Mucosa of descending colon (tissue), 3 donors: Measurements from ENCODE around the gene SREK1. TPM values are rescaled to one million over a fixed set of nuclear protein-coding genes. Genes with fewer than 3 reads are reported as not detected.

Source experiments
- ATAC-seq: fragments of 200-7000 bp; cut with Tn5 transposase; one replicate; pipeline ENCODE4 v1.9.1; 2020; ENCODE audit warnings: mild to moderate bottlenecking, moderate library complexity
- DNase-seq, 3 donors: peaks; one replicate each; pipeline ENCODE4 v3.0.0-alpha.2; 2020
- H3K36me3 ChIP-seq: fragments of 200-600 bp; one replicate; pipeline ENCODE4 v1.8.0; 2021; ENCODE audit warnings: low read depth, mild to moderate bottlenecking
- H3K4me1 ChIP-seq: fragments of 200-600 bp; one replicate; pipeline ENCODE4 v1.8.0; 2021; ENCODE audit warnings: low read depth, mild to moderate bottlenecking
- H3K4me3 ChIP-seq: fragments of 200-600 bp; one replicate; pipeline ENCODE4 v1.8.0; 2021; ENCODE audit warnings: mild to moderate bottlenecking
- H3K9me3 ChIP-seq: fragments of 200-600 bp; one replicate; pipeline ENCODE4 v1.8.0; 2021; ENCODE audit warnings: mild to moderate bottlenecking
- CTCF ChIP-seq: fragments of 200-600 bp; IDR thresholded peaks from one replicate; pipeline ENCODE4 v1.8.0; 2022; ENCODE audit warnings: antibody characterized with exemption, mild to moderate bottlenecking
- intact Hi-C, 2 donors: fragments of 100-400 bp; cut with DNase I in 1 of 2; cut with micrococcal nuclease in 1 of 2; formaldehyde crosslinking; loops; one replicate each; pipeline versions ENCODE4 v1.11.0 to v1.11.1; 2022; cut with DNase I, micrococcal nuclease
- total RNA-seq, 3 donors: library from RNA; stranded (reverse); fragmentation: NEBNext Ultra II Directional in 2 of 3; extraction: Animal tissue kit (Norgen Biotek cat#: 25700) in 2 of 3; gene quantifications; one replicate each; pipeline versions ENCODE4 v1.2.1 to v1.2.4, GENCODE V29; 2021 to 2023
- donor health status: DM: no; HTN: no; CAD: no; lungs with moderate emphysema.
- donor health status: DM: no; HTN: no; CAD: no.
- donor health status: DM: no; HTN: yes; CAD: no.

SREK1 gene
- total RNA-seq, 3 donors from 2014 or later: 55.7 to 67.8 (median 66.5) TPM

DNA sequence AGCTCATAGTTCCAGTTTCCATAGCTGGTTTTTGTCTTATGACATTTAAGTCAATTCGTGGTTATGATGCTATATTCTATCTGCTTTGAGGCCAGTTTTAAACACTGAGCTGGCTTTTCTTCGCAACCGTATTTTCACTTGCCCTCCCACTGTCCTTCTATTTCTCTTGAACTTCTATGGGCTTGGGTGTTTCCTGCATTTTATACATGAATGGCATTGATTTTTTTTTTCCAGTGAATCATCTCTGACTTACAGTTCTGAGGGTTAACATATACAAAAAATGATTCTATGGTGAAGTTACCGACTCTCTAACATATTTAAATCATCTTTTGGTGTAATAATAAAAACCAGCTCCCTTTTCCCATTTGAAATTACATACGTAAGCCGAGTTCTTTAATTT, 88.2 kb downstream of the SREK1 start:
- Histone ChIP-seq H3K4me1 (no peaks in the 10 kb centered on the region), H3K9me3 (no peaks in the 10 kb centered on the region), H3K36me3 (no peaks in the 10 kb centered on the region), H3K4me3 (no peak overlapping the region)
- no peak for TF ChIP-seq CTCF
- ATAC-seq: no peak
- no peak for DNase-seq
- intact Hi-C loops: no loop called here

DNA sequence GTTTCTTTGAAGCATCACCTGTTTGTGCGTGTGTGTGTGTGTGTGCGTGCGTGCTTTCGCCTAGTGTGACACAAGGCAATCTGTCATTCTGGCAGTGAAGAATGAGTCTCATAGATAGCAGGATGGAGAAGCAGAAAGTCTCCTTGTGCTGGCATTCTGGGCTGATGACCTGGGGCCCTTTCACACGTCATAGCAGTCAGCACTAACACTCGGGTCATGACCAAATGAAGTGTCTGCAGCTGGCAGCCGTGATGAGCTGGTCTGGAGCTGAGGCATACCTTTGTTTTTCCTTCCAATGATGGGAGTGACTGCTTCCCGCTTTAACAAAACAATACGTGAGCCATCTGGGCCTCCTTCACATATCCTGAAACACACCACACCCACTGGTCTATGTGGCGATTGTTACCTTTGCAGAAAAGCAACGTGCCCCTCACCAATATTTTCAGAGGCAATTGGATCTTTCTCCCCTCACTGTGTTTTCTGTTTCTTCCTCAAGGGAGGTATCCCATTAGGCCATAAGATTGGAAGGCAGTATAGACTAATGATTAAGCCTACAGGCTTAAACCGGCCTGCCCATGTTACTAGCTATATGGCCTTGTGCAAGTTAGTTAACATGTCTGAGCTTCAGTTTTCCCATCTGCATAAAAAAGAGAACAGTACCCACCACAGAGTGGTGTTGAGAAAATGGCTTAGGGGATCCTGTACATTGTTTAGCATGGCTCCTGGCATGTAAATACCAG, 88.8 kb downstream of the SREK1 start:
- Histone ChIP-seq H3K36me3 (no peaks in the 10 kb centered on the region), H3K4me1 (no peaks in the 10 kb centered on the region), H3K4me3 (no peak overlapping the region), H3K9me3 (no peaks in the 10 kb centered on the region)
- ATAC-seq: no peak
- intact Hi-C loops: no loop called here
- no peak for DNase-seq
- no peak for TF ChIP-seq CTCF

Other genes with a start within 250 kb of the SREK1 start
- 100 to 1,000 TPM; 123 to 157 (median 129) TPM for gene ERBIN, start 217.7 kb upstream of the SREK1 start, total RNA-seq